K562 (cell line): ENCODE measurements around the gene ZNF593OS. TPM values are rescaled to one million over a fixed set of nuclear protein-coding genes. Genes with fewer than 3 reads are reported as not detected.
A peak's percentile ranks its signal among the peaks of the same experiment; 100 is the strongest.

Experiments
- CSDE1 ChIP-seq, 2 experiments: fragments of 450-650 bp; IDR thresholded peaks; 2 replicates each; pipeline ENCODE4 v1.6.1; 2016; ENCODE audit warnings: mild to moderate bottlenecking in 1 of 2
- ESRRB ChIP-seq: fragments of 250-450 bp; sonication (Bioruptor Pico); IDR thresholded peaks from 2 replicates; pipeline ENCODE4 v1.5.0; 2020; ENCODE audit warnings: mild to moderate bottlenecking, moderate library complexity, borderline replicate concordance
- FOXA3 ChIP-seq, 2 experiments: fragments of 450-650 bp in 1 of 2; sonication (generic) in 1 of 2; formaldehyde crosslinking; IDR thresholded peaks in 1 of 2; conservative IDR thresholded peaks in 1 of 2; 2 replicates each; pipeline versions ENCODE4 v1.4.0 to v1.8.0; 2020 to 2022; ENCODE audit warnings: mild to moderate bottlenecking in 2 of 2, missing genetic modification reagents in 1 of 2
- KLF13 ChIP-seq: fragments of 450-650 bp; IDR thresholded peaks from 2 replicates; pipeline ENCODE4 v1.6.1; 2016; ENCODE audit warnings: missing genetic modification characterization, low read depth, mild to moderate bottlenecking, missing compliant biosample characterization, moderate library complexity, borderline replicate concordance
- NEUROD1 ChIP-seq: fragments of 150-350 bp; IDR thresholded peaks from 2 replicates; pipeline ENCODE4 v1.6.1; 2014; ENCODE audit warnings: borderline replicate concordance, low read length, low read depth; ENCODE audit not compliant: partially characterized antibody
- SAFB ChIP-seq: fragments of 200-400 bp; formaldehyde crosslinking; IDR thresholded peaks from 2 replicates; pipeline ENCODE4 v1.6.1; 2017; ENCODE audit warnings: low read depth, low read length, borderline replicate concordance
- YY1 ChIP-seq, 3 experiments: IDR thresholded peaks; 2 replicates each; pipeline ENCODE4 v1.6.1; 2011; ENCODE audit warnings: low read length in 2 of 3, mild to moderate bottlenecking in 2 of 3, moderate library complexity in 2 of 3, borderline replicate concordance in 1 of 3, control low read depth in 1 of 3, low read depth in 1 of 3; ENCODE audit not compliant: insufficient read depth in 3 of 3, insufficient replicate concordance in 2 of 3, control insufficient read depth in 1 of 3, insufficient read length in 1 of 3; ENCODE audit errors: extremely low read depth in 1 of 3
- ZBTB1 ChIP-seq: sonication (generic); formaldehyde crosslinking; IDR thresholded peaks from 2 replicates; pipeline ENCODE4 v1.8.1; 2023; ENCODE audit warnings: missing genetic modification reagents, low read depth, mild to moderate bottlenecking, borderline replicate concordance
- ZFP36 ChIP-seq: fragments of 150-350 bp; IDR thresholded peaks from 2 replicates; pipeline ENCODE4 v1.6.1; 2018; ENCODE audit warnings: low read length, low read depth; ENCODE audit not compliant: partially characterized antibody
- ZNF707 ChIP-seq: fragments of 250-450 bp; sonication (Bioruptor Pico); conservative IDR thresholded peaks from 2 replicates; pipeline ENCODE4 v1.8.0; 2022; ENCODE audit warnings: inconsistent platforms, mild to moderate bottlenecking, moderate library complexity
- polyA plus RNA-seq, 8 experiments: library from polyadenylated mRNA; depleted of rRNA in 4 of 8; stranded (reverse) in 5 of 8; unstranded in 3 of 8; fragments of >200 nt; fragmentation: Nextera tagmentation in 2 of 8; fragmentation: Illumina TruSeq in 1 of 8; extraction: Ambion mirVana in 2 of 8; extraction: Trizol in 1 of 8; gene quantifications; 2 replicates each; pipeline versions ENCODE4 v1.2.1 to v1.2.3, GENCODE V29; 2011 to 2014; ENCODE audit warnings: inconsistent platforms in 1 of 8, missing spikeins in 1 of 8
- total RNA-seq, 7 experiments: library from RNA; depleted of rRNA in 6 of 7; stranded (reverse); fragments of >200 nt in 6 of 7; fragmentation: Illumina TruSeq in 2 of 7; extraction: Trizol in 2 of 7; gene quantifications; 2 replicates each; pipeline versions ENCODE4 v1.2.1 to v1.2.3, GENCODE V29; 2011 to 2021; ENCODE audit warnings: low replicate concordance in 1 of 7
- TF ChIP-seq, protein P1 (sequence below): fragments of 250-450 bp; sonication (Bioruptor Pico); IDR thresholded peaks from 2 replicates; pipeline ENCODE4 v1.4.0; 2020
- TF ChIP-seq, protein P2 (sequence below), 2 experiments: IDR thresholded peaks in 1 of 2; conservative IDR thresholded peaks in 1 of 2; 2 replicates each; pipeline ENCODE4 v1.6.1; 2016; ENCODE audit warnings: low read depth in 2 of 2, mild to moderate bottlenecking in 1 of 2, missing compliant biosample characterization in 1 of 2, missing genetic modification characterization in 1 of 2, moderate library complexity in 1 of 2
- TF ChIP-seq, protein P3 (sequence below): fragments of 450-650 bp; formaldehyde crosslinking; IDR thresholded peaks from 2 replicates; pipeline ENCODE4 v1.4.0; 2020; ENCODE audit warnings: mild to moderate bottlenecking

The ZNF593OS gene
- total and polyA plus RNA-seq, 9 of the 15 experiments (the other 6 are each of a cell fraction or from before 2014, with no cell fraction given) = 0.24 to 0.27 TPM; not detected in 7

DNA sequence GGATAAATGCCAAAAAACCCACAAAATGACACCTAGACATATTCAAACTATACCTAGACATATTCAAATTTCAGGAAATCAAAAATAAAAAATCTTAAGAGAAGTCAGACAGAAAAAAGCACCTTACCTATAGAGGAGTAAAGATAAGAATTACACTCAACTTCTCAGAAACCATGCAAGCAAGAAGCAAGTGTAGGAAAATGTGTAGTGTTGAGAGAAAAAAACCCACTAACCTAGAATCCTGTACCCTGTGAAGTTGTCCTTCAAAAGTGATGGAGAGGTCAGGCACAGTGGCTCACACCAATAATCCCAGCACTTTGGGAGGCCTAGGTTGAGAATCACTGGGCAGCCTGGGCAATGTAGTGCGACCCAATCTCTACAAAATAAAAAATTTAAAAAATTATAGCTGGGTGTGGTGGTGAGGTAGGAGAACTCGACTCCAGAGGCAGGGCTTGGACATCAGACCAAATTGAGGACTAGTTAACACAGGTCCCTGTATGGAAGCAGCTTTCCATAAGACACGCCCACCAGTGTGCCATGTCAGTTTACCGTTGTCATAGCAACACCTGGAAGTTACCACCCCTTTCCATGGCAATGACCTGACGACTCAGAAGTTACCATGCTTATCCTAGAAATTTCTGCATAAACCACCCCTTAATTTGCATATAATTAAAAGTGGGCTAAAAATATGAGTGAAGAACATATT lies 39.4 kb downstream of the ZNF593OS start (continued):
- TF ChIP-seq, protein P1, sequence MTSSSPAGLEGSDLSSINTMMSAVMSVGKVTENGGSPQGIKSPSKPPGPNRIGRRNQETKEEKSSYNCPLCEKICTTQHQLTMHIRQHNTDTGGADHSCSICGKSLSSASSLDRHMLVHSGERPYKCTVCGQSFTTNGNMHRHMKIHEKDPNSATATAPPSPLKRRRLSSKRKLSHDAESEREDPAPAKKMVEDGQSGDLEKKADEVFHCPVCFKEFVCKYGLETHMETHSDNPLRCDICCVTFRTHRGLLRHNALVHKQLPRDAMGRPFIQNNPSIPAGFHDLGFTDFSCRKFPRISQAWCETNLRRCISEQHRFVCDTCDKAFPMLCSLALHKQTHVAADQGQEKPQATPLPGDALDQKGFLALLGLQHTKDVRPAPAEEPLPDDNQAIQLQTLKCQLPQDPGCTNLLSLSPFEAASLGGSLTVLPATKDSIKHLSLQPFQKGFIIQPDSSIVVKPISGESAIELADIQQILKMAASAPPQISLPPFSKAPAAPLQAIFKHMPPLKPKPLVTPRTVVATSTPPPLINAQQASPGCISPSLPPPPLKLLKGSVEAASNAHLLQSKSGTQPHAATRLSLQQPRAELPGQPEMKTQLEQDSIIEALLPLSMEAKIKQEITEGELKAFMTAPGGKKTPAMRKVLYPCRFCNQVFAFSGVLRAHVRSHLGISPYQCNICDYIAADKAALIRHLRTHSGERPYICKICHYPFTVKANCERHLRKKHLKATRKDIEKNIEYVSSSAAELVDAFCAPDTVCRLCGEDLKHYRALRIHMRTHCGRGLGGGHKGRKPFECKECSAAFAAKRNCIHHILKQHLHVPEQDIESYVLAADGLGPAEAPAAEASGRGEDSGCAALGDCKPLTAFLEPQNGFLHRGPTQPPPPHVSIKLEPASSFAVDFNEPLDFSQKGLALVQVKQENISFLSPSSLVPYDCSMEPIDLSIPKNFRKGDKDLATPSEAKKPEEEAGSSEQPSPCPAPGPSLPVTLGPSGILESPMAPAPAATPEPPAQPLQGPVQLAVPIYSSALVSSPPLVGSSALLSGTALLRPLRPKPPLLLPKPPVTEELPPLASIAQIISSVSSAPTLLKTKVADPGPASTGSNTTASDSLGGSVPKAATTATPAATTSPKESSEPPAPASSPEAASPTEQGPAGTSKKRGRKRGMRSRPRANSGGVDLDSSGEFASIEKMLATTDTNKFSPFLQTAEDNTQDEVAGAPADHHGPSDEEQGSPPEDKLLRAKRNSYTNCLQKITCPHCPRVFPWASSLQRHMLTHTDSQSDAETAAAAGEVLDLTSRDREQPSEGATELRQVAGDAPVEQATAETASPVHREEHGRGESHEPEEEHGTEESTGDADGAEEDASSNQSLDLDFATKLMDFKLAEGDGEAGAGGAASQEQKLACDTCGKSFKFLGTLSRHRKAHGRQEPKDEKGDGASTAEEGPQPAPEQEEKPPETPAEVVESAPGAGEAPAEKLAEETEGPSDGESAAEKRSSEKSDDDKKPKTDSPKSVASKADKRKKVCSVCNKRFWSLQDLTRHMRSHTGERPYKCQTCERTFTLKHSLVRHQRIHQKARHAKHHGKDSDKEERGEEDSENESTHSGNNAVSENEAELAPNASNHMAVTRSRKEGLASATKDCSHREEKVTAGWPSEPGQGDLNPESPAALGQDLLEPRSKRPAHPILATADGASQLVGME (CRISPR knock-in tag) = no peak
- TF ChIP-seq KLF13 (0 out of 2 replicates have a peak, but pooled peaks have one; percentile 58), ZFP36 (no peak), ZNF707 (CRISPR knock-in tag) (no peak), CSDE1 (IDR thresholded peaks at IDR 0.05) (peak in 1 of 2 experiments; percentile 97; a peak in 2 of 4 replicates), SAFB (no peak), ZBTB1 (CRISPR knock-in tag) (no peak), ESRRB (no peak), FOXA3 (CRISPR knock-in tag; conservative IDR thresholded peaks at IDR 0.05 in 1 of 2, IDR thresholded peaks at IDR 0.05 in 1 of 2) (no peak), YY1 (IDR thresholded peaks at IDR 0.05; ENCODE audit: borderline replicate concordance in 1 of 3, control insufficient read depth in 1 of 3, extremely low read depth in 1 of 3, insufficient read depth in 3 of 3, insufficient read length in 1 of 3, insufficient replicate concordance in 2 of 3, low read depth in 1 of 3, low read length in 2 of 3) (peak in 1 of 3 experiments; percentile 7), NEUROD1 (peak; percentile 54)
- TF ChIP-seq, protein P2, sequence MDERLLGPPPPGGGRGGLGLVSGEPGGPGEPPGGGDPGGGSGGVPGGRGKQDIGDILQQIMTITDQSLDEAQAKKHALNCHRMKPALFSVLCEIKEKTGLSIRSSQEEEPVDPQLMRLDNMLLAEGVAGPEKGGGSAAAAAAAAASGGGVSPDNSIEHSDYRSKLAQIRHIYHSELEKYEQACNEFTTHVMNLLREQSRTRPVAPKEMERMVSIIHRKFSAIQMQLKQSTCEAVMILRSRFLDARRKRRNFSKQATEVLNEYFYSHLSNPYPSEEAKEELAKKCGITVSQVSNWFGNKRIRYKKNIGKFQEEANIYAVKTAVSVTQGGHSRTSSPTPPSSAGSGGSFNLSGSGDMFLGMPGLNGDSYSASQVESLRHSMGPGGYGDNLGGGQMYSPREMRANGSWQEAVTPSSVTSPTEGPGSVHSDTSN (CRISPR knock-in tag; IDR thresholded peaks at IDR 0.05; ENCODE audit: low read depth) = no peak
- TF ChIP-seq, protein P2 (tag; conservative IDR thresholded peaks at IDR 0.05; ENCODE audit: low read depth) = peak; percentile 81
- TF ChIP-seq, protein P3, sequence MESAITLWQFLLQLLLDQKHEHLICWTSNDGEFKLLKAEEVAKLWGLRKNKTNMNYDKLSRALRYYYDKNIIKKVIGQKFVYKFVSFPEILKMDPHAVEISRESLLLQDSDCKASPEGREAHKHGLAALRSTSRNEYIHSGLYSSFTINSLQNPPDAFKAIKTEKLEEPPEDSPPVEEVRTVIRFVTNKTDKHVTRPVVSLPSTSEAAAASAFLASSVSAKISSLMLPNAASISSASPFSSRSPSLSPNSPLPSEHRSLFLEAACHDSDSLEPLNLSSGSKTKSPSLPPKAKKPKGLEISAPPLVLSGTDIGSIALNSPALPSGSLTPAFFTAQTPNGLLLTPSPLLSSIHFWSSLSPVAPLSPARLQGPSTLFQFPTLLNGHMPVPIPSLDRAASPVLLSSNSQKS (CRISPR knock-in tag) = no peak
